C4-2B (cell line): ENCODE measurements around the gene ZNF524.

ENCODE experiments used
- H3K27ac ChIP-seq: fragments of 450-650 bp; 2 replicates; pipeline ENCODE4 v1.5.1; 2017
- ZFX ChIP-seq: fragments of 450-650 bp; IDR thresholded peaks from 2 replicates; pipeline ENCODE4 v1.6.1; 2017
- TF ChIP-seq, protein P1 (sequence below): fragments of 450-650 bp; conservative IDR thresholded peaks from 2 replicates; pipeline ENCODE4 v1.5.1; 2017; ENCODE audit warnings: mild to moderate bottlenecking

ZNF524 gene

DNA sequence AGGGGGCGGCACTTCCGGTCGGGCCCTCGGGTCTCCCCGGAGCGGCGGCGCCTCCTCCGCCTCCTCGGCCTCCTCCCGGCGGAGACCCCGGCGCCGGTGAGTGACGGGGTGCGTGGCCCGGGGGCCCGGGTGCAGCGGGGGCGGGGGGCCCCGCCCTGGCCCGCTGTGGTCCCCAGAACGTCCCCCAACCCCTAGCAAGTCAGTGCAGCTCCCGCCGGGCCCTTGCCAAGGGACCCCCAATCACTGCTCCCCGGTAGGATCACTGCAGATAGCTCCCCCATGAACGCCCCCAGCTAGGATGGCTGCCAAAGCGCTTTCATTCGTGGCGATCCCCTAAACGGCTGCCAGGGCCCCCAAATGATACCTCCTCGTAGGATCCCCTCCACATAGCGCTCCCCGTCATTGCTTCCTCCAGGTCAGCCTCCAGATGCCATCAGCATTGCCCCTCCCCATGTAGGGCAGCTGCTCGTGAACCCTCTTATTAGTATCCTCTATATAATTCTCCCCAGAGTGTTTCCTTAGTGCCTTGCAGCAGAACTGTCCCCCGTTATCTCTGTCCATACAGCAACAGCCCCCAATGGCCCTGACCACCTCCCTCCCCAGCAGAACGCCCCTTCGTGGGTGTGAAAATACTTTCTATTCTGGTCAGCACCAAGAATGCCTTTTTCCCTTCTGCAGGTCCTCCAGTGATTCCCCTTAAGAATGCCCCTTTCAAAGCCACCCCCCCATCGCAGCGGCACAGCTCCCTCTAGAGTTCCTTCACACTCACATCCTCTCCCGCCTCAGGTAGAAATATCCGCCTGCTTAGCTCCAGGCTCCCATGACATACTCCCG lies 5.8 kb downstream of the ZNF524 start, which contains the start of gene ZNF865:
ZNF865 (plus strand) TSS at position 11 of the 834 bp plus-strand sequence. CDS start 7,972 bp downstream, outside the sequence.
- H3K27ac ChIP-seq: peak within 1 kb of the TSS; percentile 92
- TF ChIP-seq, protein P1, sequence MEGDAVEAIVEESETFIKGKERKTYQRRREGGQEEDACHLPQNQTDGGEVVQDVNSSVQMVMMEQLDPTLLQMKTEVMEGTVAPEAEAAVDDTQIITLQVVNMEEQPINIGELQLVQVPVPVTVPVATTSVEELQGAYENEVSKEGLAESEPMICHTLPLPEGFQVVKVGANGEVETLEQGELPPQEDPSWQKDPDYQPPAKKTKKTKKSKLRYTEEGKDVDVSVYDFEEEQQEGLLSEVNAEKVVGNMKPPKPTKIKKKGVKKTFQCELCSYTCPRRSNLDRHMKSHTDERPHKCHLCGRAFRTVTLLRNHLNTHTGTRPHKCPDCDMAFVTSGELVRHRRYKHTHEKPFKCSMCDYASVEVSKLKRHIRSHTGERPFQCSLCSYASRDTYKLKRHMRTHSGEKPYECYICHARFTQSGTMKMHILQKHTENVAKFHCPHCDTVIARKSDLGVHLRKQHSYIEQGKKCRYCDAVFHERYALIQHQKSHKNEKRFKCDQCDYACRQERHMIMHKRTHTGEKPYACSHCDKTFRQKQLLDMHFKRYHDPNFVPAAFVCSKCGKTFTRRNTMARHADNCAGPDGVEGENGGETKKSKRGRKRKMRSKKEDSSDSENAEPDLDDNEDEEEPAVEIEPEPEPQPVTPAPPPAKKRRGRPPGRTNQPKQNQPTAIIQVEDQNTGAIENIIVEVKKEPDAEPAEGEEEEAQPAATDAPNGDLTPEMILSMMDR: peak; percentile 88
- peak; percentile 33; the same call in 1 of the 2 replicates for TF ChIP-seq ZFX

DNA sequence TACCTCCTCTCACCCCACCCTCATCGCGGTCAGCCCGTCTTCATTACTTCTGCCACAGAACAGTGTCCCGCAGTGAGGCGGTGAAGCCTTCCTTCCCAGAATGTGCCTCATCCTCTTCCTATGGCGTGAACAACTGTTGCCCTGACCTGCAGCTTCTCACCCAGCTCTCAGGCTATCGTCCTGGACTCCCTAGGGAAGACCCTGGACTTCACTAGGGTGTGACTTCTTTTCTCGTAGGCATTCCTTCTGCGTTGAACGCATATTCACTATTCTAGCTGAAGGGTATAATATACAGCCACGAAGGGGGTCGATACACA lies 6.3 kb downstream of the ZNF524 start:
- H3K27ac ChIP-seq: peak overlapping the region; percentile 92
- TF ChIP-seq, protein P1: peak; percentile 67; the same call in 1 of the 2 replicates
- no peak for TF ChIP-seq ZFX

DNA sequence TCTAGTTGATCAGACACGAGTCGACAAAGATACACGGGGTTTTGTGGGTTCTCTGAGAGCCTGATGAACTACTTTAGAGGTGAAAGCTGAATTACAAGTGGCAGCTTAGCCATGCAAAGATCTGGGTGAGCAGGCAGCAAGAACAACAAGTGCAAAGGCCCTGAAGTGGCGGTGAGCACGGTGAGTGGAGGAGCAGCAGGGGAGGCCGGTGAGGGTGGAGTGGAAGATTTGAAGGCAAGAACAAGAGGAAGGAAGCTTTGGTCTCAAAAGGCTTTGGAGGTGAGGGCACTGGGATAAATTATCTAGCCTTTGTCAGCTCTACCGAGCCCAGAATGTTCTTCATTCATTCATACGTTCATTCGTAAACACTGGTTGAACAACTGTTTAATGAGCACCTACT lies 6.7 kb downstream of the ZNF524 start:
- TF ChIP-seq ZFX: no peak
- TF ChIP-seq, protein P1: no peak
- H3K27ac ChIP-seq: peak overlapping the region; percentile 92

DNA sequence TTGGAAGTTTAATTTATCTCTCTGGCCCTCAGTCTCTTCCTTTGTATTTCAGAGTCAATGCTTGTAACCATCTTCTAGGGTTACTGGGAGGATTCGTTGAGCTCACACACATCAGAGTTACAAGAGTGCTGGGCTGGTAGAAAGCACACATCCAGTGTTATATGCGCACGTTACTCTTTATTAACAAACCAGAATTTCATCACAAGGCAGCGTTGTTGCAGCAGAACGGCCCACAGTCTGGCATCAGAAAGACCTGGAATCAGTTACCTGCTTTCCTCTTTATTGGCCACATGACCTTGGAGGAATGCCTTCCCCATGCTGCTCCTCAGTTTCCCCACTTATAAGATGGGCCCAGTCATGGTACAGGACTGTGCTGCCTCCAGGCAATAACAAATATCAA lies 9.2 kb downstream of the ZNF524 start:
- no peak overlapping the region for H3K27ac ChIP-seq
- TF ChIP-seq ZFX: no peak
- TF ChIP-seq, protein P1: no peak

DNA sequence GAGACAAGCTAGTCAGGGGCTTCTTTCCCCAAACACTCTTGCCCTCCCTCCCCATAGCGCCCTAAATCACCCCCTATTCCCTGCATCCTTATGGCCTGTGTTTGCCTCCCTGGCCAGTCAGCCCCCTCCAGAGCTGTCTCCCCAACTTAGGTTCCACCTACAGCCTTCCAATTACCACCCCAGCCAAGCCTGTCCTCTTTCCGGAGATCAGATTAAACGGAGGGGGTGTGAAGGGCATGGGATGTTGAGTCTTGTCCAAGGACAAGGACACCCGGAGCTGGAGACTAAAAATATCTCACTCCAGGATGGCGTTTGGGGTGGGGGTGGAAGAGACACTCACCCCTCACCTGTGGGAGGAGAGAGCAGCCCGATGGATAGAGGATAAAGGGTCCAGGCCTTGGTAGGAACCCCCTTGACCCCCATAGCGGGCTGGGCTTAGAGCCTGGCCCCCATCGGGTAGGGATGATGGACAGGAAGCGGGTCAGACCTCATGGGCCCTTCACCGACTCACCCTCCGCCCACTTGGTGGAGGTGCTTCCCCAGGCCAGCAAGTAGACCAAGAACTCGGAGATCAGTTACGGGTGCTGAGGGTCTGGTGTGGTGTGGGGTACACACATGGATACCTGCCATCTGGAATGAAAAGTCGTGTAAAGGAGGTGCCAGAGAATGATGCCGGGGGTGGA lies 11.4 kb downstream of the ZNF524 start:
- no peak overlapping the region for H3K27ac ChIP-seq
- TF ChIP-seq ZFX: no peak
- TF ChIP-seq, protein P1: no peak

DNA sequence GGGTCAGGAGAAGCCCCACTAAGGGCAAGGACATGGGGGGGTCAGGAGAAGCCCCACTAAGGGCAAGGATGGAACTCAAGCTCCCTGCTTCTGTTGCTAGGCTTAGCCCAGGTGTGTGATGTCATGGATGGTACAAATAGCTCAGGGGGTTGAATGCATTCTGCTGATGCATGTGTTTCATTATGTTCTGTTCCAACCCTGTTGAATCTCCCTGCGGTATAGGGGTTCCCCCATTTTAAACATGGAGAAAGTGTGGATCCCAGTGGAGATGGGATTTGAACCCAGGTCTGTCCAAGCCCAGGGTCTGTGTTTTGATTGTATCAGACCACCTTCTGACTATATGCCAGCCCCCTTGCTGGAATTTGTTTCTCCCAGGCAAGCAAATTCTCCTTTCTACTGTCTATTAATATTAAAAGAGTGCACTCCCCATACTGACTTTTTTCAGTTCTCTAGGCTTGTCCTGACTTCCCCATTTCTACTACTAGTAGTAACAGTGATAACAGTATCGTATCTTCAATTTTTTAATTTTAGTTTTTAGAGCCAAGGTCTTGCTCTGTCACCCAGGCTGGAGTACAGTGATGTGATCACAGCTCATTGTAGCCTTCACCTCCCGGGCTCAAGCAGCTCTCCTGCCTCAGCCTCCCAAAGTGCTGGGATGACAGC lies 12.0 kb downstream of the ZNF524 start:
- H3K27ac ChIP-seq: no peak overlapping the region
- TF ChIP-seq ZFX: no peak
- TF ChIP-seq, protein P1: no peak

DNA sequence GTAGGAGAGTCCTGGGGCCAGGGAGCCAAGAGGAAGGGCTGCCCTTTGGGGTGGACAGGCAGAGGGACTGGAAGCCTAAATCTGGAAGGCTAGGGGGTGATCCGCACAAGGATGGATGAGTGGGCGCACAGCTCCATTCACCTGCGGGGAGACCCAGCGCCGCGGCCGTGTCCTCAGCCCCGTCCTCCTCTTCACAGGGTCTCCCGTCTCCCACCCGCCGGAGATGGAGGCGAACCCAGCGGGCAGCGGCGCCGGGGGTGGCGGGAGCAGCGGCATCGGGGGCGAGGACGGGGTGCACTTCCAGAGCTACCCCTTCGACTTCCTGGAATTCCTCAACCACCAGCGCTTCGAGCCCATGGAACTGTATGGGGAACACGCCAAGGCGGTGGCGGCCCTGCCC lies 13.3 kb downstream of the ZNF524 start:
- H3K27ac ChIP-seq: no peak overlapping the region
- TF ChIP-seq, protein P1: no peak
- TF ChIP-seq ZFX: no peak
